Activated naive CD8-positive, alpha-beta T cell treated with anti-CD3 and anti-CD28 coated beads, Interleukin-2, amount 50 U/mL, for 24 hours (primary cell): ENCODE results near the gene KPNA3.

Source experiments
- ATAC-seq: fragments of 150-1000 bp; cut with Tn5 transposase; one replicate; pipeline ENCODE4 v1.10.0; 2021
- DNase-seq: peaks from one replicate; pipeline ENCODE4 v3.0.0; 2021
- H3K27ac Mint-ChIP-seq: one replicate; pipeline ENCODE4 v1.8.0; 2021; ENCODE audit warnings: mild to moderate bottlenecking, mixed read lengths
- H3K27me3 Mint-ChIP-seq: one replicate; pipeline ENCODE4 v1.8.0; 2021; ENCODE audit warnings: mixed read lengths
- H3K36me3 Mint-ChIP-seq: one replicate; pipeline ENCODE4 v1.8.0; 2021; ENCODE audit warnings: low read depth, mixed read lengths
- H3K4me1 Mint-ChIP-seq: one replicate; pipeline ENCODE4 v1.8.0; 2021; ENCODE audit warnings: mixed read lengths
- H3K4me3 Mint-ChIP-seq: one replicate; pipeline ENCODE4 v1.8.0; 2021; ENCODE audit warnings: mild to moderate bottlenecking, moderate library complexity, mixed read lengths
- H3K9me3 Mint-ChIP-seq: one replicate; pipeline ENCODE4 v1.8.0; 2021; ENCODE audit warnings: mixed read lengths

The KPNA3 gene

GRCh38 chr13:49690995-49691784 lies 101.3 kb downstream of the KPNA3 start, which contains the start of gene EBPL:
Gene EBPL, minus strand, starts transcription at chr13:49691486. Its CDS starts 62 bp downstream, at chr13:49691424.
- Mint-ChIP-seq H3K9me3 (no peaks in the 10 kb centered on the region), H3K4me1 (peaks cover 21% of the 10 kb centered on the region), H3K27me3 (no peaks in the 10 kb centered on the region), H3K36me3 (peaks cover 11% of the 10 kb centered on the region), H3K27ac (peak within 1 kb of the TSS; percentile 81), H3K4me3 (peak within 1 kb of the TSS; percentile 90)
- peak; percentile 98 for ATAC-seq
- DNase-seq, result peak; percentile 95

- peaks cover 11% of the 10 kb centered on the region for H3K36me3 Mint-ChIP-seq
- ATAC-seq, result no peak
- no peak for DNase-seq
- H3K27me3 Mint-ChIP-seq, result no peaks in the 10 kb centered on the region
- no peaks in the 10 kb centered on the region for H3K9me3 Mint-ChIP-seq
- H3K4me3 Mint-ChIP-seq, result peak overlapping the region; percentile 90
- peak overlapping the region; percentile 81 for H3K27ac Mint-ChIP-seq
- H3K4me1 Mint-ChIP-seq, result peaks cover 21% of the 10 kb centered on the region
Measured at GRCh38 chr13:49690133-49690994, 102.1 kb downstream of the KPNA3 start.

- DNase-seq (no peak), ATAC-seq (peak; percentile 76)
- Mint-ChIP-seq H3K27ac (no peak overlapping the region), H3K4me1 (peaks cover 14% of the 10 kb centered on the region), H3K27me3 (no peaks in the 10 kb centered on the region), H3K4me3 (no peak overlapping the region), H3K9me3 (no peaks in the 10 kb centered on the region), H3K36me3 (peaks cover 10% of the 10 kb centered on the region)
Measured at GRCh38 chr13:49683489-49683888, 109.0 kb downstream of the KPNA3 start.

GRCh38 chr13:49681842-49682435 lies 110.5 kb downstream of the KPNA3 start:
- Mint-ChIP-seq H3K36me3 (peaks cover 5% of the 10 kb centered on the region), H3K4me1 (peaks cover 14% of the 10 kb centered on the region), H3K9me3 (no peaks in the 10 kb centered on the region), H3K27me3 (no peaks in the 10 kb centered on the region), H3K27ac (no peak overlapping the region), H3K4me3 (no peak overlapping the region)
- DNase-seq, result no peak
- ATAC-seq, result no peak

GRCh38 chr13:49679246-49679645 lies 113.2 kb downstream of the KPNA3 start:
- H3K9me3 Mint-ChIP-seq, result no peaks in the 10 kb centered on the region
- no peaks in the 10 kb centered on the region for H3K27me3 Mint-ChIP-seq
- H3K4me3 Mint-ChIP-seq, result no peak overlapping the region
- H3K4me1 Mint-ChIP-seq, result peaks cover 14% of the 10 kb centered on the region
- ATAC-seq, result no peak
- DNase-seq, result no peak
- H3K36me3 Mint-ChIP-seq, result peaks cover 12% of the 10 kb centered on the region
- H3K27ac Mint-ChIP-seq, result no peak overlapping the region

- H3K4me1 Mint-ChIP-seq, result peaks cover 6% of the 10 kb centered on the region
- ATAC-seq (peak; percentile 36), DNase-seq (no peak)
- no peak overlapping the region for H3K27ac Mint-ChIP-seq
- peaks cover 12% of the 10 kb centered on the region for H3K36me3 Mint-ChIP-seq
- H3K4me3 Mint-ChIP-seq, result no peak overlapping the region
- H3K9me3 Mint-ChIP-seq, result no peaks in the 10 kb centered on the region
- no peaks in the 10 kb centered on the region for H3K27me3 Mint-ChIP-seq
Measured at GRCh38 chr13:49678191-49678914, 114.1 kb downstream of the KPNA3 start.

- Mint-ChIP-seq H3K9me3 (no peaks in the 10 kb centered on the region), H3K27ac (no peak overlapping the region), H3K4me1 (peaks cover 4% of the 10 kb centered on the region), H3K27me3 (no peaks in the 10 kb centered on the region), H3K4me3 (no peak overlapping the region), H3K36me3 (peaks cover 12% of the 10 kb centered on the region)
- ATAC-seq (no peak), DNase-seq (no peak)
Measured at GRCh38 chr13:49676581-49677298, 115.7 kb downstream of the KPNA3 start.

GRCh38 chr13:49670828-49671227 lies 121.7 kb downstream of the KPNA3 start:
- Mint-ChIP-seq H3K36me3 (peaks cover 14% of the 10 kb centered on the region), H3K27ac (no peak overlapping the region), H3K27me3 (no peaks in the 10 kb centered on the region), H3K4me3 (no peak overlapping the region), H3K4me1 (peaks cover under 1% of the 10 kb centered on the region), H3K9me3 (no peaks in the 10 kb centered on the region)
- ATAC-seq (no peak), DNase-seq (no peak)

GRCh38 chr13:49669735-49670309 lies 122.7 kb downstream of the KPNA3 start:
- ATAC-seq (peak; percentile 73), DNase-seq (peak; percentile 27)
- Mint-ChIP-seq H3K9me3 (no peaks in the 10 kb centered on the region), H3K27ac (no peak overlapping the region), H3K4me3 (no peak overlapping the region), H3K36me3 (peaks cover 17% of the 10 kb centered on the region), H3K27me3 (no peaks in the 10 kb centered on the region), H3K4me1 (no peaks in the 10 kb centered on the region)

- Mint-ChIP-seq H3K36me3 (peaks cover 20% of the 10 kb centered on the region), H3K27me3 (no peaks in the 10 kb centered on the region), H3K9me3 (no peaks in the 10 kb centered on the region), H3K4me3 (no peak overlapping the region), H3K27ac (no peak overlapping the region), H3K4me1 (no peaks in the 10 kb centered on the region)
- ATAC-seq (no peak), DNase-seq (no peak)
Measured at GRCh38 chr13:49667773-49668172, 124.7 kb downstream of the KPNA3 start.

- Mint-ChIP-seq H3K4me3 (no peak overlapping the region), H3K4me1 (no peaks in the 10 kb centered on the region), H3K9me3 (no peaks in the 10 kb centered on the region), H3K27me3 (no peaks in the 10 kb centered on the region), H3K27ac (no peak overlapping the region), H3K36me3 (peaks cover 24% of the 10 kb centered on the region)
- DNase-seq (no peak), ATAC-seq (no peak)
Measured at GRCh38 chr13:49664606-49665005, 127.9 kb downstream of the KPNA3 start.

GRCh38 chr13:49657241-49657641 lies 135.2 kb downstream of the KPNA3 start:
- DNase-seq (no peak), ATAC-seq (no peak)
- peaks cover 3% of the 10 kb centered on the region for H3K36me3 Mint-ChIP-seq
- no peak overlapping the region for H3K4me3 Mint-ChIP-seq
- H3K27me3 Mint-ChIP-seq, result no peaks in the 10 kb centered on the region
- no peaks in the 10 kb centered on the region for H3K4me1 Mint-ChIP-seq
- no peak overlapping the region for H3K27ac Mint-ChIP-seq
- no peaks in the 10 kb centered on the region for H3K9me3 Mint-ChIP-seq

GRCh38 chr13:49655906-49656305 lies 136.6 kb downstream of the KPNA3 start:
- Mint-ChIP-seq H3K9me3 (no peaks in the 10 kb centered on the region), H3K36me3 (no peaks in the 10 kb centered on the region), H3K27me3 (no peaks in the 10 kb centered on the region), H3K27ac (no peak overlapping the region), H3K4me3 (no peak overlapping the region), H3K4me1 (no peaks in the 10 kb centered on the region)
- DNase-seq, result no peak
- no peak for ATAC-seq
